ENCODE measurements around the gene BUB1B.

BUB1B gene

DNA sequence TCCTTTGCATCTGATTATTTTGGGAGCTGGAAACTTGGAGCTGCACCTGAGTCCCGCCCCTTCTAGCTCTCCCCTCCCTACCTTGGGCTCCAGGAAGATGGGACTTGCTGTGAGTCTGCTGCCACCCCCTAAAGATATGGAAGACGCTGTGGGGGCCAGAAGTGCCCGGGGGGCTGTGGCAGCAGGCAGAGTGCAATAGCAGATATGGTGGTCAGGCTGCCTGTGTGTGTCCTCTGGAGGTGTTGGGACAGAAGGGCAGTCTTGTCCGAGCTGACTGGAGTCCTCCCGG lies 78.5 kb downstream of the BUB1B start:
- ChIA-PET POLR2A (interaction anchor here (0.7 kb wide), 1 partner anchor 183 kb away, joined by 3 read pairs; no protein-coding TSS in a partner anchor), CTCF (interaction anchor here (1.0 to 10.0 kb wide), 12 partner anchors 9 to 194 kb away, joined by 3 to 101 read pairs (median 7); no protein-coding TSS in a partner anchor)
- DNase-seq (ENCODE audit: extremely low spot score): no peak
- TF ChIP-seq, protein P1, sequence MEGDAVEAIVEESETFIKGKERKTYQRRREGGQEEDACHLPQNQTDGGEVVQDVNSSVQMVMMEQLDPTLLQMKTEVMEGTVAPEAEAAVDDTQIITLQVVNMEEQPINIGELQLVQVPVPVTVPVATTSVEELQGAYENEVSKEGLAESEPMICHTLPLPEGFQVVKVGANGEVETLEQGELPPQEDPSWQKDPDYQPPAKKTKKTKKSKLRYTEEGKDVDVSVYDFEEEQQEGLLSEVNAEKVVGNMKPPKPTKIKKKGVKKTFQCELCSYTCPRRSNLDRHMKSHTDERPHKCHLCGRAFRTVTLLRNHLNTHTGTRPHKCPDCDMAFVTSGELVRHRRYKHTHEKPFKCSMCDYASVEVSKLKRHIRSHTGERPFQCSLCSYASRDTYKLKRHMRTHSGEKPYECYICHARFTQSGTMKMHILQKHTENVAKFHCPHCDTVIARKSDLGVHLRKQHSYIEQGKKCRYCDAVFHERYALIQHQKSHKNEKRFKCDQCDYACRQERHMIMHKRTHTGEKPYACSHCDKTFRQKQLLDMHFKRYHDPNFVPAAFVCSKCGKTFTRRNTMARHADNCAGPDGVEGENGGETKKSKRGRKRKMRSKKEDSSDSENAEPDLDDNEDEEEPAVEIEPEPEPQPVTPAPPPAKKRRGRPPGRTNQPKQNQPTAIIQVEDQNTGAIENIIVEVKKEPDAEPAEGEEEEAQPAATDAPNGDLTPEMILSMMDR (IDR thresholded peaks at IDR 0.05; ENCODE audit: control extremely low read depth, extremely low read depth, low read depth, missing control alignments): no peak

DNA sequence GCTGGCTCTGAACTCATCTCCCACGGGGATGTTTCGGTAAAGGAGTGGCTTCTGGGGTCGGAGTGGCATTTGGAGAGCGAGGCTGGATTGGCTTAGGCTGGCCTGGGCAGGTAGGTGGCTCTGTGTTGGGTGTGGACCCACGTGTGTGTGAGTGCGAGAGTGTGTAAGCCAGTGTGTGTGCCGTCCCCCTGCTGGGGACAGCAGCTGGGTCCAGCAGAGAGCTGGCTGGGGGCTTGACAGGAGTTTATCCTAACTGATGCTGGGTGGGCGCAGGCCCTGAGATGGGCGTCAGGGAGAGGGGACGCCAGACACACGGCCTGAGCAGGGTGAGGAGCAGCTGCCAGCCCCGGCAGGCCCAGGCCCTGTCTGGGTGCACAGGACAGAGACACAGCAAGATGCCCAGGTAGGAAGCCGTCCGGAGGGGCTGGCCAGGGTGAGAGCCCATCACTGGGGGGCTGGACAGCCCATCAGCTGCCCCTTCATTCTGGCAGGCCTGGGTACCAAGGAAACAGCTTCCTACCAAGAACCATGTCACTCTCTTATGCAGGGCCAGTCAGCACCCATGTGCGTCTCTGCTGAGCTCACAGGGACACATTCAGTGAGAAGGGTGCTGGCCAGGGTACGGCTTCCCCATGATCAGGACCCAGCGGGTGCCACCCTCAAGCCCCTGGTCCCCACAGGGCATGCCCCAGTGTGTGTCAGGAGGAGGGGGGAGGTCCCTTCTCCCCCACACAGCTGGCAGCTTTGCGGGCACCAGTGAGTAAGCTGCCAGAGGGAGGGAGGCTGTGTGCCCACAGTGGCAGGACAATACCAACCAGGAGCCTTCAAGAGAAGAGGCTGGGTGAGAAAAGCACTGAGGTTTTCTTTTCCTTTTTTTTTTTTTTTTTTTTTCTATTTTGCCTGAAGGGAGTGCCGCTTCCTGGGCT lies 79.1 kb downstream of the BUB1B start:
- peak; percentile 24 for DNase-seq (ENCODE audit: extremely low spot score)
- TF ChIP-seq, protein P1 (IDR thresholded peaks at IDR 0.05; ENCODE audit: control extremely low read depth, extremely low read depth, low read depth, missing control alignments): no peak
- POLR2A ChIA-PET: no interaction called here
- CTCF ChIA-PET: interaction anchor here (1.0 to 10.0 kb wide), 12 partner anchors 8 to 105 kb away, joined by 3 to 101 read pairs (median 8); no protein-coding TSS in a partner anchor

DNA sequence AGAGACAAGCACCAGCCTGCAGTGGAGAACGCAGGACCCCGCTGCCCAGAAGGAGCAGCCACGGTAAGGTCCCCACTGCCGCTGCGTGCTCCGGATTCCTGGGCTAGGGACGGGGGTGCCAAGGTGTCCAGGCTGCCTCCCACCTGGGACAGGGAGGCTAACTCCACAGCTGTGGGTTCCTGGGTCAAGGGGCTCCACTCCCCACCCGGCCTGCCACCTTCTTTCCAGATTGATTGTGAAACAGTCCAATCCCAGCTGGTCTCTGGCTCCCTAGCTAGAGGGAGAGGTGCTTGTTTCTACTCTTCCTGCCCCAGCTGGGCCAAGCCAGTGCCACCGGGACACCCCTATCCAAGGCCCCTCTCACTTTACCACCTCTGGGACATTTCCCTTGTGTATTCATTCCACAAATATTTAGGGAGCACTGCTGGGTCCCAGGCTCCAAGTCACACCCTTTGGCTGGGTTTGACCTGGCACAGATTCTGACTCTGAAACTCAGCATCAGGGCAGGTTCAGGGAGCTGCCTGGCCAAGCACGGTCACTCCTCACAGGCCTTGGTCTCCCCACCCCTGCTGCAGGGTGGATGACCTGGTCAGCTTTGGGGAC lies 79.9 kb downstream of the BUB1B start:
- TF ChIP-seq, protein P1 (IDR thresholded peaks at IDR 0.05; ENCODE audit: control extremely low read depth, extremely low read depth, low read depth, missing control alignments): no peak
- ChIA-PET CTCF (interaction anchor here (0.6 to 10.0 kb wide), 7 partner anchors 10 to 33 kb away, joined by 3 to 101 read pairs (median 8); no protein-coding TSS in a partner anchor), POLR2A (no interaction called here)
- peak; percentile 22 for DNase-seq (ENCODE audit: extremely low spot score)

DNA sequence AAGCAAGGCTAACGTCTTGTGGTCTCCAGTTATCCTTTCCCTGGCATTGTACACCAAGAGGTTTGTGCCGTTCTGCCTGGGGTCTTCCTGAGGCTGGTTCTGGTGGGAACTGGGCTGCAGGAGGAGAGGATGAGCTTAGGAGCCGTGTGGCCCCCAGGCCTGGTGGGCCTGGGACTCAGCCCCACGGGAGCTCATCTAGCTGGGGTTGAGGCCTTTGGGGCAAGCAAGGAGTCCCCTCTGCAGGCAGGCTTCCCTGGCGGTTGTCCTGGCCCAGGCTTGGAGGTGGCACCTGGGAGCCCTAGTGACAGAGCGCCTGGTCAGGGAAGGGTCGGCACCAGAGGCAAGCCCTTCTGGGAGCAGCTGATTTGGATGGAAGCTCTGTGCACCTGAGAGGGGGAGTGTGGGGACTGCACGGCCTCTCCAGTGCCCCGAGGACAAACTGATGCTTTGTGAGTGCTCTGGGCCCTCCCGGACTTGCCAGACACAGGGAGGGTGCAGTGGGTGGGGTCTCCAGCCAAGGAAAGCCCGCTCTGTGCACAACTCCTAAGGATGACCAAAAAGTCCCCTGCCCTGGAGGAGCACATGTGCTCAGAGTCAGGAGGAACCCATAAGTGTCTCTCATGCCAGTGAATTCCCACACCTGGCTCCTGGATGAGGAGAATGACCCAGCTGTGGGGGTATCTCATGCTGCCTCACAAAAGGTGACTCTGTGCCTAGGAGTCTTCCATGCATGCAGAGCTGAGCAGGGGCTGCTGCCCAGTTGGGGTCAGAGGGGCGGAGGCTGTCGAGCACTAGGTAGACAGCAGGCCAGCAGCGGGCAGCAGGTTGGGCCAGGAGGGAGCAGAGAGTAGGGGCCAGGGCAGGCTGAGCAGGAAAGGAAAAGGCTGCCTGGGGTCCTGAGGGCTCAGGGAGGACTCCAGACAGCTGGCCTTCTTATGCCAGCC lies 80.7 kb downstream of the BUB1B start:
- TF ChIP-seq, protein P1 (IDR thresholded peaks at IDR 0.05; ENCODE audit: control extremely low read depth, extremely low read depth, low read depth, missing control alignments): no peak
- POLR2A ChIA-PET: no interaction called here
- DNase-seq (ENCODE audit: extremely low spot score): peak; percentile 19
- CTCF ChIA-PET: interaction anchor here (0.6 to 10.0 kb wide), 5 partner anchors 11 to 32 kb away, joined by 3 to 101 read pairs (median 8); no protein-coding TSS in a partner anchor

DNA sequence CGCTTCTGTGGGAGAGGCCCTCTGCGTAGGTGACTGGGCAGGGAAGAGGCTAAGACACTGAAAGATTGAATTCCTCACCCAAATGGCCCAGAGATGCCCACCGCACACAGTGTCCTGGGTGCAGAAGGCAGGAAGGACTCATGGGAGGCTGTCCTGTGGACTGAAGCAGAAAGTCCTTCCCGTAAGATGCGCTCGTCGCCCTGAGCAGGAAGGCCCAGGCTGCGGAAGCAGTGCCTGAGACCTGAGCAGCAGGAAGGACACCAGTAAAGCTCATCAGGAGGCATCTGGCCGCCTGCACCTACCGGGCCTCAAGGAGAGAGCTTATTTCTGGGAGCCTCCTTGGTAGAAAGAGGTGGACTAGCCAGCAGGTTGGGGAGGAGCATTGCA lies 81.3 kb downstream of the BUB1B start:
- POLR2A ChIA-PET: no interaction called here
- CTCF ChIA-PET: interaction anchor here (0.9 to 10.0 kb wide), 4 partner anchors 25 to 95 kb away, joined by 3 to 101 read pairs (median 8); no protein-coding TSS in a partner anchor
- TF ChIP-seq, protein P1 (IDR thresholded peaks at IDR 0.05; ENCODE audit: control extremely low read depth, extremely low read depth, low read depth, missing control alignments): no peak

More for the DNA sequence above, 81.3 kb downstream of the BUB1B start:
- DNase-seq (ENCODE audit: extremely low spot score): no peak

Data from GM10248 (cell line).